Measurements from ENCODE around the gene DAAM2.

DAAM2 gene

GRCh38 chr6:39953076-39953618, 161.0 kb downstream of the DAAM2 start:
- Mint-ChIP-seq H3K9me3 (ENCODE audit: low read depth) (no peaks in the 10 kb centered on the region), H3K36me3 (no peaks in the 10 kb centered on the region), H3K27me3 (peaks cover 3% of the 10 kb centered on the region)

More at GRCh38 chr6:39953076-39953618, 161.0 kb downstream of the DAAM2 start:
- Mint-ChIP-seq H3K4me1 (ENCODE audit: low read depth) (no peaks in the 10 kb centered on the region), H3K27ac (no peak overlapping the region), H3K4me3 (no peak overlapping the region)

Measured in activated naive CD8-positive, alpha-beta T cell (primary cell).